Measurements from ENCODE around the gene PCDHAC2.

Gene PCDHAC2, protein sequence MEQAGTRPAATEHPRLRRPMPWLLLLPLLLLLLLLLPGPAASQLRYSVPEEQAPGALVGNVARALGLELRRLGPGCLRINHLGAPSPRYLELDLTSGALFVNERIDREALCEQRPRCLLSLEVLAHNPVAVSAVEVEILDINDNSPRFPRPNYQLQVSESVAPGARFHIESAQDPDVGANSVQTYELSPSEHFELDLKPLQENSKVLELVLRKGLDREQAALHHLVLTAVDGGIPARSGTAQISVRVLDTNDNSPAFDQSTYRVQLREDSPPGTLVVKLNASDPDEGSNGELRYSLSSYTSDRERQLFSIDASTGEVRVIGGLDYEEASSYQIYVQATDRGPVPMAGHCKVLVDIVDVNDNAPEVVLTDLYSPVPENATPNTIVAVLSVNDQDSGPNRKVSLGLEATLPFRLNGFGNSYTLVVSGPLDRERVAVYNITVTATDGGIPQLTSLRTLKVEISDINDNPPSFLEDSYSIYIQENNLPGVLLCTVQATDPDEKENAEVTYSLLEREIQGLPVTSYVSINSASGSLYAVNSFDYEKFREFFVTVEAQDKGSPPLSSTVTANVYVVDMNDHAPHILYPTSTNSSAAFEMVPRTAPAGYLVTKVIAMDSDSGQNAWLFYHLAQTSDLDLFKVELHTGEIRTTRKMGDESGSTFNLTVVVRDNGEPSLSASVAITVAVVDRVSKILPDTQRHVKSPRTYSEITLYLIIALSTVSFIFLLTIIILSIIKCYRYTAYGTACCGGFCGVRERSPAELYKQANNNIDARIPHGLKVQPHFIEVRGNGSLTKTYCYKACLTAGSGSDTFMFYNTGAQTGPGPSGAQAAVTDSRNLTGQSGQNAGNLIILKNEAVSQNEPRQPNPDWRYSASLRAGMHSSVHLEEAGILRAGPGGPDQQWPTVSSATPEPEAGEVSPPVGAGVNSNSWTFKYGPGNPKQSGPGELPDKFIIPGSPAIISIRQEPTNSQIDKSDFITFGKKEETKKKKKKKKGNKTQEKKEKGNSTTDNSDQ

GRCh38 chr5:140966293-140967225 lies at the start of gene PCDHAC2:
PCDHAC2 (plus strand) TSS chr5:140966476; CDS start chr5:140966767, 291 bp downstream.
- Mint-ChIP-seq H3K27me3 (ENCODE audit: low read depth) (peaks cover 21% of the 10 kb centered on the region), H3K4me1 (ENCODE audit: low read depth) (no peaks in the 10 kb centered on the region), H3K9me3 (no peaks in the 10 kb centered on the region), H3K36me3 (ENCODE audit: low read depth) (no peaks in the 10 kb centered on the region), H3K4me3 (no peak within 1 kb of the TSS), H3K27ac (no peak within 1 kb of the TSS)
- DNase-seq (ENCODE audit: low spot score), result no peak

DNA sequence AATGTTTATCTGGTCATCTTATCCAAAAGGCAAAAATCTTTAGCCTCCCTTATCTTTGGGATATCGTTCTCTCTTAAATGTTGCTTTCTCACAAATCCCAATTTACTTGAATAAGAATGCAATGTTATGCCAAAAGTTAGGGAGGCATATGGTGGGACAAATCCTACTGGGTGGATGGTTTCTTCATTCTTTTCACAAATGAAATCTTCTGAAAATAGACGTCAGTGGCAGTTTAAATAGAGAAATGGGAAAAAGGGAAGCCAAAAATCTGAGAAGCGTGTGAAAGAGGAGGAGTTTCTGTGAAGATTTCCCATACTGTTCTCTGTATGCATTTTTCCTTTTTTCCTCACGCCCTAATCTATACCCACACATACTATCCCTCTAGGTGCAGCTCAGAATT lies 42.7 kb upstream of the PCDHAC2 start:
- Mint-ChIP-seq H3K4me1 (ENCODE audit: low read depth) (peaks cover 1% of the 10 kb centered on the region), H3K4me3 (no peak overlapping the region)

DNA sequence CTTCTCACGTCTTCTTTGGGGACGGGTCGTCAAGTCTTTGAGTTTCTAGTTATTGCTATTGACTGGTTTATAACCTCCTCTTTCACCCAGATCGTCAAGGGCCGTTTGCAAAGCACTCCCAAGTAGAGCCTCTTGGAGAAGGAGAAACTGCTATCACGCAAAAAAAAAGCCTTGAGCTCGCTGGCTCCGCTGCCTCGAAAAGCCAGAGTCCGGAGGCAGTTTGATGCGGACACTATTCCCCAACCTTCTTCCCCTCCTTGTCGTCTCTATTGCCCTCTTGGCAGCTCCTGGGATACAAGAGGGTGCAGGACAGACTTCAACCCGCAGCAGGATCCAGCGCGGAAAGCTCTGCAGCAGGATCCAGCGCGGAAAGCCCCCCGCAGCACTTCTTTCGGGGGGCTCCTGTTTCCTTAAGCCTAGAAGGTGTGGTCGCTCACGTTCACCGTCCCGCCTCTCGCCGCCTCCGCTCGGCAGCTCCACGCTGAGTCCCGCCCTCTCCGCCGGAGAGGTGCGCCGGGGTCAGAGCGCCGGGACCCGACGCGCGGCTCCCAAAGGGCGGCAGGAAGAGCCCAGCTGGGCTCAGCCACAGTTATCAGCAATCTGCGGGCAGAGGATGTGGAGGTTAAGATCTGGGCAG lies 40.4 kb upstream of the PCDHAC2 start, which contains the start of gene PCDHAC1:
TSS of gene PCDHAC1 (plus strand) at position 494 of the 637 bp plus-strand sequence. CDS start 594 bp downstream, outside the sequence.
- H3K4me1 Mint-ChIP-seq (ENCODE audit: low read depth), result peaks cover 1% of the 10 kb centered on the region
- no peak within 1 kb of the TSS for H3K27ac Mint-ChIP-seq
- peaks cover 12% of the 10 kb centered on the region for H3K9me3 Mint-ChIP-seq
- H3K36me3 Mint-ChIP-seq (ENCODE audit: low read depth), result no peaks in the 10 kb centered on the region
- no peak for DNase-seq (ENCODE audit: low spot score)
- peak within 1 kb of the TSS; percentile 34 for H3K4me3 Mint-ChIP-seq
- H3K27me3 Mint-ChIP-seq (ENCODE audit: low read depth), result peaks cover 15% of the 10 kb centered on the region

More for the DNA sequence above, 42.7 kb upstream of the PCDHAC2 start:
- Mint-ChIP-seq H3K36me3 (ENCODE audit: low read depth) (no peaks in the 10 kb centered on the region), H3K27ac (no peak overlapping the region), H3K9me3 (peaks cover 7% of the 10 kb centered on the region), H3K27me3 (ENCODE audit: low read depth) (peaks cover 14% of the 10 kb centered on the region)
- no peak for DNase-seq (ENCODE audit: low spot score)

- H3K36me3 Mint-ChIP-seq (ENCODE audit: low read depth), result no peaks in the 10 kb centered on the region
- H3K4me3 Mint-ChIP-seq, result peak overlapping the region; percentile 34
- H3K27ac Mint-ChIP-seq, result no peak overlapping the region
- no peak for DNase-seq (ENCODE audit: low spot score)
- H3K27me3 Mint-ChIP-seq (ENCODE audit: low read depth), result peaks cover 15% of the 10 kb centered on the region
- H3K9me3 Mint-ChIP-seq, result peaks cover 12% of the 10 kb centered on the region
- H3K4me1 Mint-ChIP-seq (ENCODE audit: low read depth), result peaks cover 1% of the 10 kb centered on the region
Observed at GRCh38 chr5:140926443-140927227, 39.6 kb upstream of the PCDHAC2 start.

DNA sequence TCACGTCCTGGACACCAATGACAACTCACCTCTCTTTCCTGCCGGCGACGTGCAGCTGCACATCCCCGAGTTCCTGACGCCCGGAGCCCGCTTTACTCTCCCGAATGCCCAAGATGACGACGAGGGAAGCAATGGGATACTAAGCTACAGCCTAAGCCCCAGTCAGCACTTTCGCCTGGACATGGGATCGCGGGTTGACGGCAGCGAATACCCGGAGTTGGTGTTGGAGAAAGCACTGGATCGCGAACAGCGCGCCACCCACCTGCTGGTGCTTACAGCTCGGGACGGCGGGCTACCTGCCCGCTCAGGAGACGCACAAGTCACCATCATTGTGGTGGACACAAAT lies 39.1 kb upstream of the PCDHAC2 start:
- H3K36me3 Mint-ChIP-seq (ENCODE audit: low read depth), result no peaks in the 10 kb centered on the region
- no peak for DNase-seq (ENCODE audit: low spot score)
- H3K4me3 Mint-ChIP-seq, result no peak overlapping the region
- H3K4me1 Mint-ChIP-seq (ENCODE audit: low read depth), result peaks cover 1% of the 10 kb centered on the region
- no peak overlapping the region for H3K27ac Mint-ChIP-seq
- H3K9me3 Mint-ChIP-seq, result peaks cover 12% of the 10 kb centered on the region
- peaks cover 15% of the 10 kb centered on the region for H3K27me3 Mint-ChIP-seq (ENCODE audit: low read depth)

DNA sequence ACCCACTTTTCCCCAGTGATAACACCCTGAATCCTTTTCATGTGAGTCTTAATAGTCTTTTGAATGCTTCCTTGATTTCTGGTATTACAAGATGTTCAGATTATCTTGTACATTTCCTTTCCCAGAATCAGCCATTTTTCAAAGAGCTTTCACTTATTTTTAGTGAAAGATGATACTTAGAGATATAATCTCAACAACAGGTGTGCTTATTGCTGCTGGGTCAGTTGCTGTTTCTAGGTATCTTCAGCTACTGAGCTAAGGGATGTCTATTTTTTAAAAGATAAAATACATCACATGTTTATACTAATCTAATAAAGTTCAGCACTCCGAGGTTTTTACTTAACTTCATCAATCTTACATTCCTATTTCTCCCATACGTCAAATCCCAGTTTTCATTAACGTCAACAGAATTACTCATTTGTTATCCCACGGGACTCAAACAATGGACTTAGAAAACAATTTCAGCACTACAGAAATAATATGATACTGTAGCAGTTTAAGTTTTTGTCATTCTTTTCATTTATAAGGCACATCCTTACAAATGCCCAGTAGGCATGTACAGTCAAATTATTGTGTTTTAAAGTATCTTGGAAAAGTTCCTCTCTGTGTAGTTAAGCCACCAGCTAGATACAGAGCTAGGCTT lies 31.2 kb upstream of the PCDHAC2 start:
- H3K27me3 Mint-ChIP-seq (ENCODE audit: low read depth), result no peaks in the 10 kb centered on the region
- no peak overlapping the region for H3K4me3 Mint-ChIP-seq
- no peaks in the 10 kb centered on the region for H3K36me3 Mint-ChIP-seq (ENCODE audit: low read depth)
- no peaks in the 10 kb centered on the region for H3K4me1 Mint-ChIP-seq (ENCODE audit: low read depth)
- H3K9me3 Mint-ChIP-seq, result no peaks in the 10 kb centered on the region
- DNase-seq (ENCODE audit: low spot score), result no peak
- no peak overlapping the region for H3K27ac Mint-ChIP-seq

DNA sequence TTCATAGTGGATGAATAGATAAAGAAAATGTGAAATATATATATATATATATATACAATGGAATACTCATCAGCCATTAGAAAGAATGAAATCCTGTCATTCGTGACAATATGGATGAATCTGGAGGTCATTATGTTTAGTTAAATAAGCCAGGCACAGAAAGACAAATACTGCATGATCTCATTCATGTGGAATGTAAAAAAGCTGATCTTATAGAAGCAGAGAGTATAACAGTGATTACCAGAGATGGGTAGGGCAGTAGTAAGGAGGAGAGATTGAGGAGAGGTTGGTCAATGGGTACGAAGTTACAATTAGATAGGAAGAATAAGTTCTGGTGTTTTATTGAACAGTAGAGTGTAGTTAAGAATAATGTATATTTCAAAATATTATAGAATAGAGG lies 19.7 kb upstream of the PCDHAC2 start:
- H3K9me3 Mint-ChIP-seq, result peaks cover 17% of the 10 kb centered on the region
- no peaks in the 10 kb centered on the region for H3K4me1 Mint-ChIP-seq (ENCODE audit: low read depth)
- H3K36me3 Mint-ChIP-seq (ENCODE audit: low read depth), result no peaks in the 10 kb centered on the region
- H3K4me3 Mint-ChIP-seq, result no peak overlapping the region
- no peaks in the 10 kb centered on the region for H3K27me3 Mint-ChIP-seq (ENCODE audit: low read depth)
- DNase-seq (ENCODE audit: low spot score), result no peak
- no peak overlapping the region for H3K27ac Mint-ChIP-seq

GRCh38 chr5:140951636-140952035 lies 14.6 kb upstream of the PCDHAC2 start:
- Mint-ChIP-seq H3K27me3 (ENCODE audit: low read depth) (no peaks in the 10 kb centered on the region), H3K27ac (no peak overlapping the region), H3K4me1 (ENCODE audit: low read depth) (no peaks in the 10 kb centered on the region), H3K9me3 (peaks cover 6% of the 10 kb centered on the region), H3K36me3 (ENCODE audit: low read depth) (no peaks in the 10 kb centered on the region), H3K4me3 (no peak overlapping the region)
- DNase-seq (ENCODE audit: low spot score), result no peak

DNA sequence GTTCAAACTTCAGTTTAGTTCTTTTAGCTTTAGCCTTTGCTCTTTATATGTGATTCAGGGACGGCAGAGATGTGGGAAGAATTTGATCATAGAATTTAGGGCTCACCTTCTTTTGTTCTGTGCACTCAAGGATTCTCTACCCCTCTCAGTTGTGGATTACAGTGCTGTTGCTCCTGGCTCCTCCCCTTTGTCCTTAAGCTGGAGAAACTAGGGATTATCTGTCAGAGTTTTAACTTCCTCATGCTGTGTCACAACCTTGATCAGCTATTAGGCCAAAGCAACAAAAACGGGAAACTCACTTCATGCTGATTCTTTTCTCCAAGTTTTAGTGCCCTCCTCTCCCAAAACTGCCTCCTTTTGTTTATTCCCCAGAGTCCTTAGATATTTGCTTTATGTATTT lies 13.0 kb upstream of the PCDHAC2 start:
- Mint-ChIP-seq H3K9me3 (peaks cover 6% of the 10 kb centered on the region), H3K4me1 (ENCODE audit: low read depth) (no peaks in the 10 kb centered on the region), H3K36me3 (ENCODE audit: low read depth) (no peaks in the 10 kb centered on the region), H3K4me3 (no peak overlapping the region), H3K27me3 (ENCODE audit: low read depth) (no peaks in the 10 kb centered on the region), H3K27ac (no peak overlapping the region)
- no peak for DNase-seq (ENCODE audit: low spot score)

GRCh38 chr5:140962190-140962589 lies 4.1 kb upstream of the PCDHAC2 start:
- H3K4me3 Mint-ChIP-seq, result no peak overlapping the region
- H3K9me3 Mint-ChIP-seq, result no peaks in the 10 kb centered on the region
- peaks cover 18% of the 10 kb centered on the region for H3K27me3 Mint-ChIP-seq (ENCODE audit: low read depth)
- no peaks in the 10 kb centered on the region for H3K4me1 Mint-ChIP-seq (ENCODE audit: low read depth)
- no peaks in the 10 kb centered on the region for H3K36me3 Mint-ChIP-seq (ENCODE audit: low read depth)
- no peak for DNase-seq (ENCODE audit: low spot score)
- no peak overlapping the region for H3K27ac Mint-ChIP-seq

DNA sequence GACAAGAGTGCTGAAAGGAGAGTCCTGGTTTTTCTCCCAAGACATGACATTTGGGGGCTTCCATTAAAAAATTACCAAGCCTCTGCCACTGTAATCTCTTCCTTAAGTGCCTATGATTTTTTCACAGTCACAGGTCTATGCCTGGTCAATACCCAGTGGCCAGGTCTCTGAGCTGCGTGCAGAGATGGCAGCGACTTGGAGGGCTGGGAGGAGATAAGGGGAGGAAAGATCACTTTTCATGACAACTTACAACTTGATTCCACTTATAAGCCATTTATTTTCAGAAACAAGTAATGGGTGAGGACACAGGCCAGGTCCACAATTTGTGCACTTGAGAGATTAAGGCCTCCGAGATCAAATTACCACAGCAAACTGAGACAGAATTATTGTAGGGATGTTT lies 1.9 kb upstream of the PCDHAC2 start:
- no peaks in the 10 kb centered on the region for H3K4me1 Mint-ChIP-seq (ENCODE audit: low read depth)
- H3K9me3 Mint-ChIP-seq, result no peaks in the 10 kb centered on the region
- no peak overlapping the region for H3K4me3 Mint-ChIP-seq
- H3K27me3 Mint-ChIP-seq (ENCODE audit: low read depth), result peaks cover 21% of the 10 kb centered on the region
- H3K27ac Mint-ChIP-seq, result no peak overlapping the region
- DNase-seq (ENCODE audit: low spot score), result no peak
- no peaks in the 10 kb centered on the region for H3K36me3 Mint-ChIP-seq (ENCODE audit: low read depth)

DNA sequence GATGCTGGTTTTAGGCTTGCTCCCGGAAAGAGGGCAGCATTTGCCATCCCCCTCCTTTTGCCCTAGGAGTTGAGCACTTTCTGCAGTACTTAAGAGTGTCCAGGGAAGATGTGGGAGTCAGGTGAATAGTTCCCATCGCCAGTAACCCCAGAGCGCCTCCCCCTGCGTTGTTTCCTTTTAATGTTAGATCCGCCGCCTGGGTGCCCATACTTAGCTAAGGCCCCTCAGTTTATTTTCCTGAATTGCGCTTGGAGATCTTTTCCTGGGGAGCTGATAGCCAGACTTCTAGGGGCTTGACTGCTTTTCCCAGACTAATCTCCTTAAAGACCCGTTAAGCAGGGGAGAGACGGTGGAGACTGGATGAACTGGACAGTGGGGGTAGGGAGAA lies 377 bp upstream of the PCDHAC2 start:
- Mint-ChIP-seq H3K4me1 (ENCODE audit: low read depth) (no peaks in the 10 kb centered on the region), H3K9me3 (no peaks in the 10 kb centered on the region), H3K27ac (no peak overlapping the region), H3K36me3 (ENCODE audit: low read depth) (no peaks in the 10 kb centered on the region), H3K27me3 (ENCODE audit: low read depth) (peaks cover 21% of the 10 kb centered on the region), H3K4me3 (no peak overlapping the region)
- DNase-seq (ENCODE audit: low spot score), result no peak

Measured in T-helper 2 cell treated with Interferon-gamma antibody and Interleukin-4, amounts not matched to agents 5 μg/mL and 100 μg/mL, for 36 hours (primary cell).